GM21529 (cell line): ENCODE measurements around the gene AIFM3.

ENCODE experiments used
- ATAC-seq: cut with Tn5 transposase; IDR thresholded peaks from one replicate; pipeline ENCODE4 v1.9.1; 2021; ENCODE audit not compliant: unreplicated experiment

Gene AIFM3

DNA sequence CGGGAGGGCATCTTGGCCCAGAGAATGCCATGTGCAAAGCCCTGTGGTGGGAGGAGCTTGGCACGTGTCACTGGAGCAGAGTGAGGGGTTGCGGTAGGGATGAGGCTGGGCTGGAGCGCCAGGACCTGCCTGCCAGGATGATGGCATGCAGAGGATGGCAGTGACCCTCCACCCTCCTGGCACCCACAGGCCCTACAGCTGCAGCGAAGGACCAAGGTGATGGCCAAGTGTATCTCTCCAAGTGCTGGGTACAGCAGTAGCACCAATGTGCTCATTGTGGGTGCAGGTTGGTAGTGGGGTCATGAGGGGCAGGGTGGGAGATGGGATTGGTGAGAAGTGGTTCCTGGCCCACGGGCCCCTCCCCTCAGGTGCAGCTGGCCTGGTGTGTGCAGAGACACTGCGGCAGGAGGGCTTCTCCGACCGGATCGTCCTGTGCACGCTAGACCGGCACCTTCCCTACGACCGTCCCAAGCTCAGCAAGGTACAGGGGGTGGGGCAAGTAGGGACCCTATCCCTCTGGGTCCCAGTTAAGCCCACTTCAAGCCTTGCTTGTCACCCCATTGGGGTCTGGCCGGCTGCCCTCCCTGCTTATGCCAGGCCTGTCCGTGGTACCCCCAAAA is 7.4 kb downstream of the AIFM3 start:
- no peak for ATAC-seq

DNA sequence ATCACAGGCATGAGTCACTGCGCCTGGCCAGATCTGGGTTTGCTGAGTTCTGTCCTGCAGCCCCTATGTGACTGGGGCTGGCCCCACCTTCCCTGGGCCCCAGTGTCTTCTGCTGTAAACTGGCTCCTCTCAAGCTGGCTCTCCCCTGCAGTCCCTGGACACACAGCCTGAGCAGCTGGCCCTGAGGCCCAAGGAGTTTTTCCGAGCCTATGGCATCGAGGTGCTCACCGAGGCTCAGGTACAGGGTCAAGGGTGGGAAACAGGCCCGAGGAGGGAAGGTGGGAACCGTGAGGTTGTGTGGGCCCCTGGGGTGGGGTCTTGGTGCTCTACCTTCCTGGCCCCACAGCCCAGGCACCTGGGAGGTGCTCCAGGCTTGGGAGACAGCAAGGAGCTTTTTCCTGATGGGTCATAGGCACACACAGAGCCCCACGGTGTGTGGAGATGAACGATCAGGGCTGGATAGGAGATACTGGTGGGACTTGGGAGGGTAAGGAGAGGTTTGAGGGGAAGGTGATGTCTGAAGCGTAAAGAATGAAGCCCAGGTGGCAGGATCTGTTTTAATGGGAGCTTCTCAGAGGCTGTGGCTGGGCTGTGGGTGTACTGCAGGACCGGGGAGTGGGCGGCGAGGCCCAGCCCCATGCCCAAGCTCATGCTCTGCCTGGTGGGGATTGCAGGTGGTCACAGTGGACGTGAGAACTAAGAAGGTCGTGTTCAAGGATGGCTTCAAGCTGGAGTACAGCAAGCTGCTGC is 8.7 kb downstream of the AIFM3 start:
- no peak for ATAC-seq

DNA sequence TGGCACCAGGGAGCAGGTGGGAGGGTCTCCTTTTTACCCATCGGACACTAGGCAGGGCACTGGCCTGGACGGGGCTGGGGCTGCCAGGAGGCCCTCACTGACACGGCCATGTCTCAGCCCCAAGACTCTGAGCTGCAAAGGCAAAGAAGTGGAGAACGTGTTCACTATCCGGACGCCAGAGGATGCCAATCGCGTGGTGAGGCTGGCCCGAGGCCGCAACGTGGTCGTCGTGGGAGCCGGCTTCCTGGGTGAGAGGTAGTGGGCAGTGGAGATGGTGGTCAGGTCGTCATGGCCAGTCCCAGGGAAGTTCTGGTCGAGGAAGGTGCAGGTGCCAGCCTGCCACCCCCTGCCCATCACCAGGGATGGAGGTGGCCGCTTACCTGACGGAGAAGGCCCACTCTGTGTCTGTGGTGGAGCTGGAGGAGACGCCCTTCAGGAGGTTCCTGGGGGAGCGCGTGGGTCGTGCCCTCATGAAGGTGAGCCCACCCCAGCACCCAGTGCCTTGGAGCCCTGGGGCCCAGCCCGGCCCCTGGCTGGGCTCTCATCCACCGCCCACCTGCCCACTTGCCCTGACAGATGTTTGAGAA is 9.3 kb downstream of the AIFM3 start:
- ATAC-seq = no peak

DNA sequence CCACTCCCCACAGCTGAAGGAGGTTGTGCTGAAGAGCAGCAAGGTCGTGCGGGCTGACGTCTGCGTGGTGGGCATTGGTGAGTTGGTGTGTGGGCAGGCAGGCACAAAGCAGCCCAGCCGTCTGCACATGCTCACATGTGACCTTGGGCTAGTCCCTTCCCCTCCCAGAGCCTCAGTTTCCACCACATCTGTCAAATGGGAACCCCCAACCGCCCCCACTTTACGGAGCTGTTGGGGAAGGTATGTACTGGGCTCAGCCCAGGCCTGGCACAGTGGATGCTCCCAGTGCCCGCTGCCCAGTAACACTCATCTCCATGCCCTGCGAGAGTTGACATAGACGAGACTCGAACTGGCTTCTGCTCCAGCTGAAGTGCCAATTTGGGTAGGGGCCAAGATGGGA is 10.0 kb downstream of the AIFM3 start:
- ATAC-seq = no peak

DNA sequence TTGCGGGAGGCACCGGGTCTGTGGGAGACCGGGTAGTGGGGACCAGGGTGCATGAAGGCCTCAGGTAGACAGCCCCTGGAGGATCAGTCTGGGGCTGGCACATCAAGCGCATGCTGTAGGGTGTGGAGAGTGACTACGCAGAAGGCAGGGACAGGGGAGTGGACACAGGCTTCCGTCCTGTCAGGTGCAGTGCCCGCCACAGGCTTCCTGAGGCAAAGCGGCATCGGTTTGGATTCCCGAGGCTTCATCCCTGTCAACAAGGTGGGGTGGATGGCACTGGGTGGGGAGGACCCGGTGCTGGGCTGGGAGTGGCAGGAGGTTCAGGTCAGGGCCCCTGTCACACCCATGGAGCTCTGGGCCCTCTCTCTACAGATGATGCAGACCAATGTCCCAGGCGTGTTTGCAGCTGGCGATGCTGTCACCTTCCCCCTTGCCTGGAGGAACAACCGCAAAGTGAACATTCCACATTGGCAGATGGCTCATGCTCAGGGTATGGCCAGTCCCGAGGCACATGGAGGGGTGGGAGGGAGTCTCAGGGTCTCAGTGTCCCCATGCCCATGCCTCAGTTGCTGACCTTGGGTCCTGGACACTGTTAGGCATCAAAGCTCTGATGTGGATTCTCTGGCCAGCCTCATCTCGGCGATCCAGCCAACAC is 10.6 kb downstream of the AIFM3 start:
- ATAC-seq = no peak

DNA sequence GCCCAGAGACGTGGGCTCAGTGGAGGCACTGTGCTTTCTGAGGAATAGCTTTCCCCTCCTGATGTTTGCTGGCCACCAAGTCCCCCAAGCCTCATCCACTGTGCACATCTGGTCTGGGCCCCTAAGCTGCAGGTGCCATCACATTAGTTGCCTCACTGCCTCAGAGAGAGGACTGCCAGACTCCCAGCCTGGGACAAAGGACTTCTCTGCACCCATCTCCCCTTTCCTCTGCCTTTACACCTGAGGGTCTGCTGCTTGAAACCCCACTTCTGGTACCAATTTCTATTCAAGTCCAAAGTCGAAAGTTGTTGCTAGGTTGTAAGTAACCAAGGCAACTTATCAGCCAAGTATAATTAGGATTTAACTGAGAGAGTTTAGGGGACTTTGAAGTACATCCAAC is 11.4 kb downstream of the AIFM3 start:
- no peak for ATAC-seq

DNA sequence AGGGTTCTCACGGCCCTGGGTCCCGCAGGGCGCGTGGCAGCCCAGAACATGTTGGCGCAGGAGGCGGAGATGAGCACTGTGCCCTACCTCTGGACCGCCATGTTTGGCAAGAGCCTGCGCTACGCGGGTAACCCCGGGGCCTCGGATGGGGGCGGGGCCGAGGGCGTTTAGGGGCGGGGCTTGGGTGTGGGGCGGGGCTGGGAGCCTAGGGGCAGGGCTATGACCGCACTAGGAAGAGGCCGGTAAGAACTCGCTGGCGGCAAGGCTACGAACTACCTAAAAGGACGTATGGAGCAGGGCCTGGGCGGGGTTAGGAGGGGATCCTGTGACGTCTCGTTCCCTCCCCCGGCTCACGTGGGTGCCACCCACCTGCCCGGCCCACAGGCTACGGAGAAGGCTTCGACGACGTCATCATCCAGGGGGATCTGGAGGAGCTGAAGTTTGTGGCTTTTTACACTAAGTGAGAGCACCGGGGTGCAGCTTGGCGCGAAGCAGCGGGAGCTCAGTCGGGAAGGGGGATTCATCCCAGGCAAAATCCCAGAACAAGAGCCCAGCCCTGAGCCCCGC is 12.3 kb downstream of the AIFM3 start:
- ATAC-seq = no peak

DNA sequence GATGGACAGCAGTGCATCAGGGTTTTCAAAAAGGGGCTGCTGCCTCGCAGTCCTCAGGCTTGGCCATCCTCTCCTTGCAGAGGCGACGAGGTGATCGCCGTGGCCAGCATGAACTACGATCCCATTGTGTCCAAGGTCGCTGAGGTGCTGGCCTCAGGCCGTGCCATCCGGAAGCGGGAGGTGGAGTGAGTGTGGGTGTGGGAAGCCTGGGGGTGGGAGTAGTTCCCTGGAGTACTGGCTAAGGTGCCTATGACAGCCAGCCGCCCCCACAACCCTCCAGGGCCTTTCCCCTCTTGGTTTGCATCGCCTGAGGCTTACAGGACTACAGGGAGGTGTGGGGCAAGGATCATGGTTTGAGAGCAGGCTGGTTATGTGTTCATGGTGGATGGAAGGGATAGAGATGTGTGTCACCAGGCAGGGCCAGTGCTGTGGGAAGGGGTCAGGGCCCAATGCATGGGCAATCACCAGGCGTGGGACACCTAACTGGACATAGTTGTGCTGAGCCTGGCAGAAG is 12.9 kb downstream of the AIFM3 start:
- no peak for ATAC-seq

DNA sequence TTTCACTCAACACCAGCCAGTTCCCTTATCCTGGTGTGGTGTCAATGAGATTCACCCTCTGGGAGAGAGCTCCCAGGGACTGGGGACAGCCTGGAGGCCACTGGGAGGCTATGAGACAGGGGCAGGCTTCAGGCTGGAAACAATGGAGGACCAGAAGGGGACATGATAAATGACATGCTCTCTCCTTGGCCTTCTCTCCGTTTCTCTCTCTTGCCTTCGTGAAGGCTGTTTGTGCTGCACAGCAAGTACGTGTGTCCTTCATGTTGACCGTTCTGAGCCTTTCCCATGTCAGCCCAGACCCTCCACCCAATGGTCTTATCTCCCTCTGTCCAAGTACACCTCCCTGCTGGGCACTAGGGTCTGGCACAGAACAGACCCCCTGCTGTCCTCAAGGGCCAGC is 13.5 kb downstream of the AIFM3 start:
- no peak for ATAC-seq

DNA sequence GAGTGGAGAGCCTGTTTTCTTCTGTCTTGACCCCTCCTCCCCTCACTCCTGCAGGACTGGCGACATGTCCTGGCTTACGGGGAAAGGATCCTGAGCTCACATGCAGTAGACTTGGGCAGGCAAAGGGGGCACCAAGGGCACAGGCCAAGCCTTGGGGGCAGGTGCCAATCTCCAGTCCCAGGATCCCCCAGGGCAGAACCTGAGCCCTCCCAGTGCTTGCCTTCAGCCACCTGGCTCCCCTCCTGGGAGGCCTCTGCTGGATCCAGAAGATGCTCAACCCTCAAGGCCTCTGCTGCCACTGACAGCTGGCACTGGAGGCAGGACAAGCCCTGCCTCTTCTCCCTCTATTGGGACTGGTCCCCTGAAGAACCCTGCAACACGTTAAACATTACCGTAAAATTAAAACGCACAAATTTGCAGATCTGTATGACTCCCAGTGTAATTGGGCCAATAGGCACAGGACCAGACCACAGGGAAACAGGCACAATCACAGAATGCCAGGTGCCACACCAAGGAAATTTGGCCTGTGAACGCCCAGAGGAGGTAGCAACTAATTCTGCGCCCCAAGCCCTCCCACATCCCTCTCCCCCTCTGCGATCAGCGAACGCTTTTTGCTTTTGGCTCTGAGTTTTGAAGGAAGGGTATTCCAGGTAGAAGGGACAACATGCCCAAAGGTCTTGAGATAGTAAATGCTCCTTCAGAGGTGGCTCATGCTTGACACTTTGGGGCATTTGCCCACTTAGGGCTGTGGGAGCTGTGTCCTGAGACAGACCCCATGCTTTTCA is 14.1 kb downstream of the AIFM3 start:
- no peak for ATAC-seq

DNA sequence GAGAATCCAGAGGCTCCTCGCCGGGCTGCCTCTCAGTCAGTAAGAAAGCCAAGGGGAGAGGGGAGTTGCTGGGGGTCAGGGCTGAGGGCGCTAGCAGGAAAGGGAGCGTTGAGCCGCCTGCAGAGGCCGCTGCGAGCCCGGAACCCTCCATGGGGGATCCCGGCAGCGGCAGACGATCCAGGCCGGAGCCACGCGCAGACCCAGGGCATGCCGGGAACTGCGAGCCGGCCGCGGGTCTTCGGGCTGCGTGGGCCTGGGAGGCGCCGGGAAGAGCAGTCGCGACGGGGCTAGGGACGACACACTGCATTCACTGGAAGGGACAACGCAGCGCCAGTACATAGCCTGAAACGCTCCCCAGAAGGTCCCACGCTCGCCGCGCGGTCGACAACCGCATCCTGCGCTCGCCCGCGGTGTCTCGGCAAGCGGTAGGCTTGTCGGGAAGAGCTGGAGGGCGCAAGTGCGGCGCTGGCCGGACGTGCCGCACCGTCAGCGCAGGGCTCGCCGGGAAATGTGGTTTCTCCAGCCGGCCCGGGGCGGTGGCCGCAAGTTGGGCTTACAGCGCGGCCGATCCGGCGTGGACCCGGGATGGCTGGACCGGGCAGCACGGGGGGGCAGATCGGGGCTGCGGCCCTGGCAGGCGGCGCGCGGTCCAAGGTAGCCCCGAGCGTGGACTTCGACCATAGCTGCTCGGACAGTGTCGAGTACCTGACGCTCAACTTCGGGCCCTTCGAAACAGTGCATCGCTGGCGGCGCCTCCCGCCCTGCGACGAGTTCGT is 14.9 kb downstream of the AIFM3 start, which contains the start of gene LZTR1:
TSS of gene LZTR1 (plus strand) at position 511 of the 776 bp plus-strand sequence. CDS start at position 586, 75 bp downstream.
- peak; percentile 71 for ATAC-seq

DNA sequence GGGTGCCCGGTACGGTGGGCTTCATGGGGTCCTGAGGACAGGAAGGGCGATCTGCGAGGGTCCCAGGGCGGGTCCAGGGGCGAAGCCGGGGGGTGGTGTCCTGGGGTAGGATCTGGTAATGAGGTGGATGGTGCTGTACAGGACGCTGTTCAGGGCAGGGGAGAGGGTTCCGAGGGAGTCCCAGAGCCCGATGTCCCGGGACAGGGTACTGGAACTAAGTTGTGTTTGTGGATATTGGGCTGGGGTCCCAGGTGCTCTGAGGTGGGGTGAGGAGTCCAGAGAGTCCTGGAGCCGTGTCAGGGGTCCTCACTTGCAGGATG is 15.5 kb downstream of the AIFM3 start:
- ATAC-seq = no peak

DNA sequence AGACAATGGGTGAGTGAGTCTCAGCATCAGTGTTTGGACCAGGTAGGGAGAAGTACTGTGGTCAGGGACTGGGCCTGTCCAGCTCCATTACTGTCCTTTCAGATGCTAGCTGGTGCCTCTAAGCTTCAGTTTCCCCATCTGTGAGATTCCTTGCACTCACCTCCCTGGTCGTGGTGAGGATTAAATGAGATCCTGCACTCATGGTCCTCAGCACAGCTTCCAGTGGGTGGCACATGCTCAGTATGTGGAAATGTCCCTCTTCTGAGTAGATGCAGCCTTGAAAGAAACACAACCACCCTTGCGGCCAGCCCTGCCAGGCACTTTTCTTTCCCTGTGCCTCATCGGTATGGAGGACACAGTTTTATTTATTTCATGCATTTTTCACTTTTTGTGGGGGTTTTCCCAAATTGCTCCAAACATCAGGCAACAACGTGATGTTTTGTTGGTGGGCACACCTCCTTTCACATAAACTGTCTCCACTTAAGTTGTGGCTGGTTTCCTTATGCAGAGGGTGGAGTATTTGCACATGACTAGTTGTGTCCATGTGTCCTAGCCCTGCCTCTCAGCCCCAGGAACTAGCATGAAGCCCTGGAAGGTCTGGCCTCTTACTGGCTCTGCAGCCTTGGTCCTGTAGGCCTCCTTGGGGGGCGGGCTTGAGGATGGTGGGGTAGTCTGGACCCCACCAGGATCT is 16.2 kb downstream of the AIFM3 start:
- ATAC-seq = no peak

DNA sequence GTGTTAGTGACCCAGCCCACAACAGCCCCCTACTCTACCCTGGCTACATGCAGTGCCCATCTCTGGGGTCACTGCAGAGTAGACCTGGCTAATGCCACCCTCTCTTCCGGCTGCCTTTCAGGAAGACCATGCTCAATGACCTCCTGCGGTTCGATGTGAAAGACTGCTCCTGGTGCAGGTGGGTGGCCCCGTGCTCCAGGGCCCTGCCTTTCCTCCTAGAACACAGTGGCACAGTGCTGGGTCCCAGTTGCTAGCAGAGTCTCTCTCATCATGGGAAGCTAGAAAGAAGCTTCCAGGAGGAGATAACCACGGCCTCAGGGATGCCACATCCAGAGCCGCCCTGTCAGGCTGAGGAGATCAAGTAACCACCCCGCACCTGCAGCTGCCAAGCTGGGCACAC is 18.7 kb downstream of the AIFM3 start:
- ATAC-seq = no peak

DNA sequence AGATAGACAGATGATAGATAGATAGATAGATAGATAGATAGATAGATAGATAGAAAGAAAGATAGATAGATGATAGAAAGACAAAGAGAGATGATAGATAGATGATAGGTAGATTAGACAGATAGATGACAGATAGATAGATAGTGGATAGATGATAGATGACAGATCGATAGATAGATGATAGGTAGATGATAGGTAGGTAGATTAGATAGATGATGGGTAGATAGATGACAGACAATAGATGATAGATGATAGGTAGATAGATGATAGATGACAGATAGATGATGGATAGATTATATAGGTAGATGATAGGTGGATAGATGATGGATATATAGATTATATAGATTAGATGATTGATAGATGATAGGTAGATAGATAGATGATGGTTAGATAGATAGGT is 19.3 kb downstream of the AIFM3 start:
- ATAC-seq = no peak

DNA sequence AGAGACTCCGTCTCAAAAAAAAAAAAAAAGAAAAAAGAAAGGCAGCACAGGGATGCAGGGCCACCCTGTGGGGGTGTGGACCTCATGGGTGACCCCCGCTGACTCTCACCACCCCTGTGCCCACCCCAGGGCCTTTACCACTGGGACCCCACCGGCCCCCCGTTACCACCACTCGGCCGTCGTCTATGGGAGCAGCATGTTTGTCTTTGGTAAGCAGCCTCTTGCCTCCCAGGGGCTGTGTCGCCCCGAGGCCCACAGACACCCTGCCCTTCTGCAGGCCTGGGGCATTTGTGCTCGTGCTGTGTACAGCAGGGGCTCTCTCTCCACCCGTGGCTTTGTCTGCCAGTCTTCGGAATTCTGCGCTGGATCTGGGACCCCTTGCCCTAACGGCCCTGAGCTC is 20.3 kb downstream of the AIFM3 start:
- no peak for ATAC-seq

DNA sequence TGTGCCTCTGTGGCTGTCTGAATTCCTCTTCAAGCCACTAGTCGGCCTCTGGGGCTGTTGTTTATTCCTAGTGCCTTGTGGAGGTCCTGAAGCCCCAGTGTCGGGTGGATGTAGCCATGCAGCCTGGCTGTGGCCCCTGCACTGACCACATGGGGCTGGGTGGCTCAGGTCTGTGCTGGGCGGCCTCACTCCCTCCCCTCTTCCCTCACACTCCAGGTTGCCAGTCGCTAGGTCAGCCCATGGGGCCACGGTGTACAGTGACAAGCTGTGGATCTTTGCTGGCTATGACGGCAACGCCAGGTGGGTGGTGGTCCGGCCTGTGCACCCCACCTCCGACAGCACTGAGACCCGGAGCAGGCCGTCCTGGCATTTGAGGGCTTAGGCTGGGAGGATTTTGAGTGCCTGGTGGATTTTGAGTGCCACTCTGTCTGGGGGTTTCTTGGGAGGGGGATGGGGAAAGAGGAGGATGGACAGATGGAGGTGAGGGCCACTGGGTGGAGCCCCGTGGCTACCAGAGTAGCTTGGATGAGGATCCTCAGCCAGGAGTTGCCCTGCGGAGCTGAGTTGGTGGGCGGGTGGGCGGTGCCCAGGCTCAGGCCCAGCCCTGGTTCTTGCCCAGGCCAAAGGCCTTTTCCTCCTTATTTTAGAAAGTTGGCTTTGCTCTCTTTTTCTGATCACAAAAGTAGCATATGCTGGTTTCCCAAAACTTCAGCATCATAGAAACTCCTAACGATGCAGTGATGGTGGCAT is 21.7 kb downstream of the AIFM3 start:
- no peak for ATAC-seq

DNA sequence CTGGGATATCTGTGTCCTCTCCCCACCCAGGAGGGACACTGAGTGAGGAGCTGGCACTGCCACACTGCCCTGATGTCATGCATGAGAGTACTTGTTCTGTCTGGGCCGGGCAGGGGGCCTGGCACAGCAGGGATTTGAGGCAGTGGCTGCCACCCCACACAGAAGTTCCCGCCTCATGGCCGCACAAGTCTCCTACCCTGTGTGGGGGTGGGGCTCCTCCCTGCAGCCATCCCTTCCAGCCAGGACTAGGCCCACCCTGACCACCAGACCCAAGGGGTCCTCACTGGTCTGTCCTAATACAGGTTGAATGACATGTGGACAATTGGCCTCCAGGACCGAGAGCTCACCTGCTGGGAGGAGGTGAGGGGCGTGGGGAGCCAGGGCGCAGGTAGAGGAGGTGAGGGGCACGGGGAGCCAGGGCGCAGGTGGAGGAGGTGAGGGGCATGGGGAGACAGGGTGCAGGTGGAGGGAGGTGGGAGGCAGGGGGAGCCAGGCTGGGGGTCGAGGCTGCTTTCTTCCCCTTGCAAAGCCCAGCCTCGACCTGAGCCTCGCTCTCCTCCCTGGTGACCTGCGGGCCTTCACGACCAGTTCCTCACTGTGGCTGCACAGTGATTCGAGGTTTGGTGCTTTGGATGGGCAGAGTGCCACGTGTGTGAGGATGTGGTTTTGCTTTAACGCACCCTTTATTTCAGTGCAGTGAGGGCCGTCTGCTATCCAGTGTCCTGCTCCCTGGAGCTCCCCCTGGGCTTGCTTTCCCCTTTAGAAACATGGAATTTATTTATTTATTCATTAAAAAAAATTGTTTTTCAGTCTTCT is 22.5 kb downstream of the AIFM3 start:
- ATAC-seq = no peak
